SH-SY5Y (cell line): Measurements from ENCODE around the gene EPHB6.

Experiments used
- GATA2 ChIP-seq: IDR thresholded peaks from 2 replicates; pipeline ENCODE4 v1.6.1; 2011; ENCODE audit warnings: mild to moderate bottlenecking, low read depth, low read length
- GATA3 ChIP-seq: IDR thresholded peaks from 2 replicates; pipeline ENCODE4 v1.6.1; 2011; ENCODE audit warnings: low read depth, mild to moderate bottlenecking, low read length, moderate library complexity

DNA sequence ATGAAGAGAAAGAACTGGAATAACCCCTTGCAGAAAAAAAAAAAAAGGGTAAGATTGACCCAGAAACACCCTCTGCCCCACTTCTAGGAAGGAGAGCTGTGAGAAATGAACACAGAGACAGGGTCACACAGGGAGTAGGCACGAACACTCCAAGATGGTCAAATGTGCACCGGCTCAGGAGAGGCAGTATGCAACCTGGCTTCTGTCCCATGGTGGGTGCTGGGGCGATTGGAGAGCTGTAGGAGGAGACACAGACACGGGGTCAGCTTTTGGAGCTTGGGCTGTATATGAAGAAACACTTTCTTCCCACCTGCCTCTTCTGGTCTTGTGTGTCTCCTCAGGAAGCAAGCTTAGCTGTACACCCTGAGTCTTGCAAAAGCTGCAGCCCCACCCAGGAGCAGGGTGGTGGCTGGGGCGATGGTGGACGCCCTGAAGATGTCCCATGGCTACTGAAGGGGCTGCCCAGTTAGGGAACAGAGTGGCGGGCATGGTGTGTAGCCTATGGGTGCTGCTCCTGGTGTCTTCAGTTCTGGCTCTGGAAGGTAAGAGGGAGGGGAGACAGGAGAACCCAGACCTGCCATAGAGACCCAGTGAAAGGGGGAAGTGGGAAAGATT, 8.0 kb downstream of the EPHB6 start:
- TF ChIP-seq GATA2 (no peak), GATA3 (no peak)
